Suprapubic skin (tissue), 4 donors: ENCODE data around the gene LAMTOR5.

Source experiments
- EP300 ChIP-seq: sonication (generic); formaldehyde crosslinking; IDR thresholded peaks from one replicate; pipeline ENCODE4 v1.6.1; 2017; ENCODE audit warnings: antibody characterized with exemption
- POLR2A ChIP-seq, 2 donors: fragments of 450-650 bp; IDR thresholded peaks; one replicate each; pipeline ENCODE4 v1.6.1; 2017; ENCODE audit warnings: antibody characterized with exemption in 2 of 2, mild to moderate bottlenecking in 2 of 2, moderate library complexity in 2 of 2
- POLR2AphosphoS5 ChIP-seq, 3 donors: sonication (generic); formaldehyde crosslinking; IDR thresholded peaks; one replicate each; pipeline ENCODE4 v1.6.1; 2017; ENCODE audit warnings: antibody characterized with exemption in 3 of 3
- TF ChIP-seq, protein P1 (sequence below), 2 donors: fragments of 200-600 bp in 1 of 2; fragments of 450-650 bp in 1 of 2; sonication (generic) in 1 of 2; IDR thresholded peaks; one replicate each; pipeline ENCODE4 v1.5.1; 2016 to 2019; ENCODE audit warnings: antibody characterized with exemption in 2 of 2, mild to moderate bottlenecking in 1 of 2, moderate library complexity in 1 of 2

DNA sequence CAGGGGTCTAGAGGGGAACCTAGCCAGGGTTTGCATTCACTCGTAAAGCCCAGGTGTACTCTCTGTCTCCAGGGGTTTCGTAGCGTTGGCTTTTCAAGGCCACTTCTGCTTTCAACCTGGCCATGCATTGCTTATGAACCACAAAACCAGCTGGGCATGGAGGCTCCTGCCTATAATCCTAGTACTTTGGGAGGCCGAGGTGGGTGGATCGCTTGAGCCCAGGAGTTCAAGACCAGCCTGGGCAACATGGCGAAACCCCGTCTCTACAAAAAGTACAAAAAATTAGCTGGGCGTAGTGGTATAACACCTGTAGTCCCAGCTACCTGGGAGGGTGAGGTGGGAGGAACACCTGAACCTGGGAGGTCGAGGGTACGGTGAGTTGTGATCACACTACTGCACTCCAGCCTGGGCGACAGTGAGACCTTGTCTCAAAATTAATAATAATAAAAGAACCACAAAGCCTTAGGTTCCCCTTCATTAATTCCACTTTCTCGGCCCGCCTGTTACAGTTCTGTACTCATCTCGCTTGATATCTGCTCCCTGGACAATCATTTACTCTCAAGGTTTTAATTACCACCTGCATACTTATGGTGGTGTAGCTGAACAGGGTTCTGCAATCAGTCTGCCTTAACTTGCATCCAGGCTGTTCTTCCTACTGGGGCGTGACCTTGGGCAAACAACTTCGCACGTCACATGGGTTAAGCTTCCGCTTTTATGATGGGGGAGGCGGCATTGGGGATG lies 22.7 kb downstream of the LAMTOR5 start:
- TF ChIP-seq, protein P1, sequence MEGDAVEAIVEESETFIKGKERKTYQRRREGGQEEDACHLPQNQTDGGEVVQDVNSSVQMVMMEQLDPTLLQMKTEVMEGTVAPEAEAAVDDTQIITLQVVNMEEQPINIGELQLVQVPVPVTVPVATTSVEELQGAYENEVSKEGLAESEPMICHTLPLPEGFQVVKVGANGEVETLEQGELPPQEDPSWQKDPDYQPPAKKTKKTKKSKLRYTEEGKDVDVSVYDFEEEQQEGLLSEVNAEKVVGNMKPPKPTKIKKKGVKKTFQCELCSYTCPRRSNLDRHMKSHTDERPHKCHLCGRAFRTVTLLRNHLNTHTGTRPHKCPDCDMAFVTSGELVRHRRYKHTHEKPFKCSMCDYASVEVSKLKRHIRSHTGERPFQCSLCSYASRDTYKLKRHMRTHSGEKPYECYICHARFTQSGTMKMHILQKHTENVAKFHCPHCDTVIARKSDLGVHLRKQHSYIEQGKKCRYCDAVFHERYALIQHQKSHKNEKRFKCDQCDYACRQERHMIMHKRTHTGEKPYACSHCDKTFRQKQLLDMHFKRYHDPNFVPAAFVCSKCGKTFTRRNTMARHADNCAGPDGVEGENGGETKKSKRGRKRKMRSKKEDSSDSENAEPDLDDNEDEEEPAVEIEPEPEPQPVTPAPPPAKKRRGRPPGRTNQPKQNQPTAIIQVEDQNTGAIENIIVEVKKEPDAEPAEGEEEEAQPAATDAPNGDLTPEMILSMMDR (IDR thresholded peaks at IDR 0.05), result no peak
- TF ChIP-seq POLR2AphosphoS5 (IDR thresholded peaks at IDR 0.05) (no peak), POLR2A (IDR thresholded peaks at IDR 0.05) (no peak), EP300 (no peak)
